Heart right ventricle (tissue), 16 donors: Measurements from ENCODE around the gene UBE4B. TPM values are rescaled to one million over a fixed set of nuclear protein-coding genes. Genes with fewer than 3 reads are reported as not detected.
A peak's percentile ranks its signal among the peaks of the same experiment; 100 is the strongest.

ENCODE experiments used
- ATAC-seq, 8 donors: fragments of 200-7000 bp; cut with Tn5 transposase; one replicate each; pipeline ENCODE4 v1.9.1; 2020; ENCODE audit warnings: mild to moderate bottlenecking in 8 of 8, moderate library complexity in 8 of 8, moderate number of reproducible peaks in 1 of 8
- DNase-seq, 2 donors: peaks; one replicate each; pipeline ENCODE4 v3.0.0-alpha.2; 2020
- H3K27ac ChIP-seq, 10 donors: fragments of 200-600 bp; sonication (generic) in 2 of 10; one replicate each; pipeline versions ENCODE4 v1.5.0 to v1.8.0; 2020 to 2022; ENCODE audit warnings: mild to moderate bottlenecking in 3 of 10
- H3K27me3 ChIP-seq, 7 donors: fragments of 200-600 bp; one replicate each; pipeline ENCODE4 v1.8.0; 2021 to 2022; ENCODE audit warnings: mild to moderate bottlenecking in 2 of 7
- H3K36me3 ChIP-seq, 9 donors: fragments of 200-600 bp; sonication (generic) in 1 of 9; one replicate each; pipeline versions ENCODE4 v1.5.0 to v1.8.0; 2020 to 2022; ENCODE audit warnings: mild to moderate bottlenecking in 2 of 9
- H3K4me1 ChIP-seq, 9 donors: fragments of 200-600 bp; sonication (generic) in 1 of 9; one replicate each; pipeline versions ENCODE4 v1.5.0 to v1.8.0; 2020 to 2022; ENCODE audit warnings: mild to moderate bottlenecking in 4 of 9
- H3K4me3 ChIP-seq, 10 donors: fragments of 200-600 bp; sonication (generic) in 2 of 10; one replicate each; pipeline versions ENCODE4 v1.5.0 to v1.8.0; 2020 to 2022; ENCODE audit warnings: mild to moderate bottlenecking in 7 of 10, moderate library complexity in 2 of 10
- H3K9me3 ChIP-seq, 11 donors: fragments of 200-600 bp in 10 of 11; sonication (generic) in 2 of 11; one replicate each; pipeline versions ENCODE4 v1.5.0 to v1.8.0; 2013 to 2022; ENCODE audit warnings: mild to moderate bottlenecking in 2 of 11, control low read depth in 1 of 11, moderate library complexity in 1 of 11
- CTCF ChIP-seq, 9 donors: fragments of 200-600 bp; sonication (generic) in 2 of 9; IDR thresholded peaks; one replicate each; pipeline versions ENCODE4 v1.5.0 to v1.8.0; 2021 to 2022; ENCODE audit warnings: antibody characterized with exemption in 9 of 9, mild to moderate bottlenecking in 5 of 9, moderate library complexity in 1 of 9
- WGBS, 2 donors: extraction: QIAGEN DNeasy Blood & Tissue Kit; methylation state at CpG; one replicate each; pipeline ENCODE4 v1.1.7; 2013; ENCODE audit warnings: inconsistent platforms in 1 of 2; 5-methylcytosine and 5-hydroxymethylcytosine counted together
- intact Hi-C, 10 donors: fragments of 100-400 bp; cut with DNase I; formaldehyde crosslinking; loops; one replicate each; pipeline versions ENCODE4 v1.11.1 to v1.14.2; 2022
- polyA plus RNA-seq, 2 donors: library from polyadenylated mRNA; stranded (reverse); fragments of 200-250 nt; gene quantifications; one replicate each; pipeline ENCODE4 v1.2.3, GENCODE V29; 2013
- total RNA-seq, 10 donors: library from RNA; stranded (reverse); fragmentation: NEBNext Ultra II Directional in 3 of 10; extraction: Animal tissue kit (Norgen Biotek cat#: 25700) in 3 of 10; gene quantifications; one replicate each; pipeline versions ENCODE4 v1.2.1 to v1.2.4, GENCODE V29; 2021 to 2023
- donor health status: Arrhythmogenic right ventricular cardiomyopathy.
- donor health status: ischemic (EF 13 %, LVEDD 7.1; RV severe dilation, severe dysfunction).
- donor health status: healthy with polysubstance abuse.
- donor health status: DM: no; HTN: yes; CAD: no.
- donor health status: DM: no; HTN: no; CAD: no.
- donor health status: ischemic (EF 25% LVEDD 6.9; RV normal size, moderate dysfunction).
- donor health status: ischemic (EF 25% LVEDD 5.7; RV mildly dilated, moderate dysfunction).
- donor health status: healthy.
- donor health status: DM: yes; HTN: yes; CAD: no.
- donor health status: Ischemic cardiomyopathy.
- donor health status: ischemic (EF 35%, LVEDD 5.7; RV mildly dilated, moderate dysfunction).
- donor health status: nonischemic (EF 11% LVEDD 7.7; RV severe dilation, severe dysfunction).
- donor health status: DM: yes; HTN: yes; CAD: no.
- donor health status: PGD.
- donor health status: ischemic (EF 29% LVEDD 5.4; RV normal size, mild dysfunction).
- donor health status: nonischemic (EF 23%, LVEDD 6.1; RV moderate dilation, normal function).

Gene UBE4B
- total and polyA plus RNA-seq, 12 donors, result 18.3 to 87.3 (median 67.8) TPM

- peak overlapping the region in 5 of 10 donors; percentile 2 to 58 (median 12) for H3K27ac ChIP-seq
- DNase-seq, result peak in 1 of 2 donors; percentile 11
- H3K36me3 ChIP-seq, result peaks cover 0 to 7% (median 0%) of the 10 kb centered on the region in 9 donors
- no peaks in the 10 kb centered on the region for H3K27me3 ChIP-seq
- no peak overlapping the region for H3K4me3 ChIP-seq
- peaks cover 0 to 66% (median 51%) of the 10 kb centered on the region in 9 donors for H3K4me1 ChIP-seq
- no peak for TF ChIP-seq CTCF (IDR thresholded peaks at IDR 0.05)
- 65 to 68% methylated on average over 8 of the region's 8 CpGs for WGBS, 2 donors
- intact Hi-C loops, result no loop called here
- peak in 6 of 8 donors; percentile 39 to 60 (median 50) for ATAC-seq
- H3K9me3 ChIP-seq, result no peaks in the 10 kb centered on the region
Measured at GRCh38 chr1:10059342-10059718, 26.6 kb downstream of the UBE4B start.

GRCh38 chr1:10060311-10061100 is 27.7 kb downstream of the UBE4B start:
- no peak for TF ChIP-seq CTCF (IDR thresholded peaks at IDR 0.05)
- H3K4me1 ChIP-seq, result peaks cover 5 to 76% (median 62%) of the 10 kb centered on the region in 9 donors
- peaks cover 0 to 3% (median 0%) of the 10 kb centered on the region in 9 donors for H3K36me3 ChIP-seq
- no peaks in the 10 kb centered on the region for H3K27me3 ChIP-seq
- WGBS, 2 donors, result 80 to 86% methylated on average over 8 of the region's 8 CpGs
- intact Hi-C loops, result loop anchor here in 1 of 10 donors (10.0 kb wide), 1 partner anchor 634 kb away; no protein-coding TSS in a partner anchor
- H3K4me3 ChIP-seq, result no peak overlapping the region
- H3K9me3 ChIP-seq, result no peaks in the 10 kb centered on the region
- ATAC-seq (no peak), DNase-seq (no peak)
- H3K27ac ChIP-seq, result peak overlapping the region in 1 of 10 donors; percentile 8

DNA sequence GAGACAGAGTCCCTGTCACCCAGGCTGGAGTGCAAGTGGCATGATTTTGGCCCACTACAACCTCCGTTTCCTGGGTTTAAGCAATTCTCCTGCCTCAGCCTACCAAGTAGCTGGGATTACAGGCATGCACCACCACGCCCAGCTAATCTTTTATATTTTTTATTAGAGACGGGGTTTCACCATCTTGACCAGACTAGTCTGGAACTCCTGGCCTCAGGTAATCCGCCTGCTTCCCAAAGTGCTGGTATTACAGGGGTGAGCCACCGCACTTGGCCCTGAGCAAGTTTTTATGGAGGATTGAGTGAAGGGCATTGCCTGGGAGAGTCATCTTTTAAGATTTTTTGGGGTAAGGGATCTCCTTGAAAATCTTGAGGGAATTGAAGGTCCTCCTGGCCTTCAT is 28.5 kb downstream of the UBE4B start:
- intact Hi-C loops, result loop anchor here in 1 of 10 donors (10.0 kb wide), 1 partner anchor 634 kb away; no protein-coding TSS in a partner anchor
- WGBS, 2 donors, result 95% methylated on average over 5 of the region's 5 CpGs

DNA sequence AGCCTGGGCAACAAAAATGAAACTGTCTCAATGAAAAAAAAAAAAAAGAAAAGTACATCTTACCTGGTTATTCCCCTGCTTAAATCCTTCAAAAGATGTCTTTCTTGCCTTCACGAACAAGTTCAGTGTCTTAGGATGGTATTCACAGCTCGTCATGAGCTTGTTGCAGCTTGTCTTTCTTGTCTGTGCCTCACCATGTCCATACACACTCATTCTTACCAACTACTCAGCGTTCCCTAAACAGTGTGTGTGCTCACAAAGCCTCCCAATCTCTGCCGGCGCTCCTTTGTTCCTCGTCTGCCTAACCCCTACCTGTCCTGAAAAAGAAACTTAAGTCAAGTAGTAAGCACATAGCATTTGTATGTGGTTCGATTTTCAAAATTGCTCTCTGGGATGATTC is 31.1 kb downstream of the UBE4B start:
- peak overlapping the region in 1 of 10 donors; percentile 95 for H3K27ac ChIP-seq
- intact Hi-C loops, result loop anchor here in 1 of 10 donors (10.0 kb wide), 1 partner anchor 631 kb away; no protein-coding TSS in a partner anchor
- TF ChIP-seq CTCF (IDR thresholded peaks at IDR 0.05), result no peak

More for the DNA sequence above, 28.5 kb downstream of the UBE4B start:
- peaks cover 0 to 3% (median 0%) of the 10 kb centered on the region in 9 donors for H3K36me3 ChIP-seq
- H3K4me1 ChIP-seq, result peaks cover 9 to 76% (median 62%) of the 10 kb centered on the region in 9 donors
- TF ChIP-seq CTCF (IDR thresholded peaks at IDR 0.05), result no peak
- H3K9me3 ChIP-seq, result no peaks in the 10 kb centered on the region
- DNase-seq (no peak), ATAC-seq (no peak)
- H3K27me3 ChIP-seq, result no peaks in the 10 kb centered on the region
- H3K4me3 ChIP-seq, result no peak overlapping the region
- no peak overlapping the region for H3K27ac ChIP-seq

More for the DNA sequence above, 31.1 kb downstream of the UBE4B start:
- Histone ChIP-seq H3K36me3 (no peaks in the 10 kb centered on the region), H3K9me3 (no peaks in the 10 kb centered on the region), H3K4me1 (peaks cover 20 to 75% (median 61%) of the 10 kb centered on the region in 9 donors), H3K4me3 (no peak overlapping the region), H3K27me3 (no peaks in the 10 kb centered on the region)
- no peak for DNase-seq
- 71 to 72% methylated on average over 7 of the region's 7 CpGs for WGBS, 2 donors
- ATAC-seq, result no peak
